H1 (cell line): ENCODE data around the gene HIVEP3. TPM values are rescaled to one million over a fixed set of nuclear protein-coding genes. Genes with fewer than 3 reads are reported as not detected.

Experiments used
- ATF2 ChIP-seq: IDR thresholded peaks from 2 replicates; pipeline ENCODE4 v1.6.1; 2012; ENCODE audit warnings: low read length, inconsistent platforms
- RFX5 ChIP-seq: IDR thresholded peaks from 2 replicates; pipeline ENCODE4 v1.6.1; 2011; ENCODE audit warnings: low read depth, low read length, improper control_type of control experiment, borderline replicate concordance
- SAP30 ChIP-seq: fragments of 300-600 bp; sonication (generic); IDR thresholded peaks from 2 replicates; pipeline ENCODE4 v1.7.1; 2012; ENCODE audit warnings: low read length, moderate library complexity, mild to moderate bottlenecking, inconsistent platforms; ENCODE audit not compliant: insufficient read depth, insufficient replicate concordance
- SP1 ChIP-seq: IDR thresholded peaks from 2 replicates; pipeline ENCODE4 v1.6.1; 2011; ENCODE audit warnings: low read depth, low read length
- USF2 ChIP-seq: IDR thresholded peaks from 2 replicates; pipeline ENCODE4 v1.6.1; 2011; ENCODE audit warnings: low read length, improper control_type of control experiment
- polyA plus RNA-seq, 7 experiments: library from polyadenylated mRNA; depleted of rRNA in 3 of 7; stranded (reverse) in 5 of 7; unstranded in 2 of 7; fragments of >200 nt in 5 of 7; fragments of 200-250 nt in 2 of 7; gene quantifications; 1 replicate in 5 of 7; 2 replicates in 1 of 7; 4 replicates in 1 of 7; pipeline versions ENCODE4 v1.2.1 to v1.2.3, GENCODE V29; 2011 to 2013; ENCODE audit warnings: missing spikeins in 2 of 7, mixed read lengths in 2 of 7
- total RNA-seq: library from RNA; stranded (reverse); fragmentation: NEBNext Ultra II Directional; extraction: Animal tissue kit (Norgen Biotek cat#: 25700); gene quantifications from 2 replicates; pipeline ENCODE4 v1.2.1, GENCODE V29; 2021

The HIVEP3 gene
- total and polyA plus RNA-seq, 2 of the 8 experiments (the other 6 are each of a cell fraction or from before 2014, with no cell fraction given) = 0.24 to 0.69 TPM

GRCh38 chr1:41863718-41864117 is 55.0 kb downstream of the HIVEP3 start (continued):
- TF ChIP-seq ATF2 (no peak), SP1 (no peak), USF2 (no peak), SAP30 (no peak), RFX5 (no peak)
